HEK293 (cell line): ENCODE measurements around the gene KLHL8.

ENCODE experiments used
- CTCF ChIA-PET: fragments of 350-600 bp; formaldehyde crosslinking; extraction: SDS; loops from one replicate; lab custom pipeline; 2021; ENCODE audit warnings: antibody characterized with exemption; lab: Yijun Ruan, JAX
- POLR2A ChIA-PET: fragments of 300-600 bp; formaldehyde crosslinking; extraction: SDS; loops from one replicate; lab custom pipeline; 2020; ENCODE audit warnings: antibody characterized with exemption, inconsistent platforms; lab: Yijun Ruan, JAX
- H3K27ac ChIP-seq: fragments of 200-500 bp; sonication (Bioruptor generic); 2 replicates; pipeline ENCODE4 v1.5.1; 2014; ENCODE audit warnings: low read depth, low read length, control low read depth, inconsistent platforms; ENCODE audit errors: extremely low read depth
- H3K36me3 ChIP-seq, 2 experiments: fragments of 200-500 bp in 1 of 2; sonication (Bioruptor generic) in 1 of 2; 1 replicate in 1 of 2; 2 replicates in 1 of 2; pipeline ENCODE4 v1.5.1; 2014 to 2017; ENCODE audit warnings: inconsistent platforms in 2 of 2, low read length in 2 of 2; ENCODE audit not compliant: control insufficient read depth in 2 of 2, insufficient read depth in 1 of 2
- H3K4me1 ChIP-seq: fragments of 200-500 bp; sonication (Bioruptor generic); 2 replicates; pipeline ENCODE4 v1.5.1; 2014; ENCODE audit warnings: mild to moderate bottlenecking, low read length, inconsistent platforms; ENCODE audit not compliant: control insufficient read depth, insufficient read depth
- H3K4me3 ChIP-seq: 2 replicates; pipeline ENCODE4 v1.5.1; 2011; ENCODE audit warnings: low read depth, mild to moderate bottlenecking, control low read depth, low read length, moderate library complexity
- H3K9me3 ChIP-seq: fragments of 200-500 bp; sonication (Bioruptor generic); 2 replicates; pipeline ENCODE4 v1.5.1; 2014; ENCODE audit warnings: low read depth, low read length, inconsistent platforms; ENCODE audit not compliant: control insufficient read depth, insufficient read depth
- BCL11A ChIP-seq: fragments of 450-650 bp; formaldehyde crosslinking; IDR thresholded peaks from 2 replicates; pipeline ENCODE4 v1.5.1; 2016; ENCODE audit warnings: low read depth, missing biosample characterization, missing genetic modification characterization
- KLF16 ChIP-seq: fragments of 450-650 bp; formaldehyde crosslinking; IDR thresholded peaks from 2 replicates; pipeline ENCODE4 v1.5.1; 2017; ENCODE audit warnings: missing biosample characterization, missing genetic modification characterization
- KLF7 ChIP-seq: fragments of 450-650 bp; formaldehyde crosslinking; IDR thresholded peaks from 2 replicates; pipeline ENCODE4 v1.5.1; 2016; ENCODE audit warnings: missing biosample characterization, missing genetic modification characterization, borderline replicate concordance
- PRDM6 ChIP-seq: fragments of 450-650 bp; formaldehyde crosslinking; IDR thresholded peaks from 2 replicates; pipeline ENCODE4 v1.5.1; 2017; ENCODE audit warnings: missing biosample characterization, missing genetic modification characterization
- REST ChIP-seq: fragments of 450-650 bp; formaldehyde crosslinking; IDR thresholded peaks from 2 replicates; pipeline ENCODE4 v1.5.1; 2016; ENCODE audit warnings: missing biosample characterization, missing genetic modification characterization
- ZBTB17 ChIP-seq: fragments of 450-650 bp; formaldehyde crosslinking; IDR thresholded peaks from 2 replicates; pipeline ENCODE4 v1.5.1; 2016; ENCODE audit warnings: missing biosample characterization, missing genetic modification characterization
- ZNF146 ChIP-seq: fragments of 450-650 bp; formaldehyde crosslinking; IDR thresholded peaks from 2 replicates; pipeline ENCODE4 v1.5.1; 2016; ENCODE audit warnings: missing biosample characterization, missing genetic modification characterization
- ZNF202 ChIP-seq: fragments of 450-650 bp; formaldehyde crosslinking; IDR thresholded peaks from 2 replicates; pipeline ENCODE4 v1.5.1; 2016; ENCODE audit warnings: missing biosample characterization, missing genetic modification characterization, borderline replicate concordance
- ZNF292 ChIP-seq: fragments of 450-650 bp; formaldehyde crosslinking; IDR thresholded peaks from 2 replicates; pipeline ENCODE4 v1.5.1; 2016; ENCODE audit warnings: low read depth, missing biosample characterization, missing genetic modification characterization, borderline replicate concordance
- ZNF391 ChIP-seq: fragments of 450-650 bp; formaldehyde crosslinking; IDR thresholded peaks from 2 replicates; pipeline ENCODE4 v1.5.1; 2016; ENCODE audit warnings: low read depth, missing biosample characterization, missing genetic modification characterization, borderline replicate concordance
- ZNF404 ChIP-seq: fragments of 450-650 bp; formaldehyde crosslinking; IDR thresholded peaks from 2 replicates; pipeline ENCODE4 v1.5.1; 2017; ENCODE audit warnings: missing biosample characterization, missing genetic modification characterization
- ZNF600 ChIP-seq: fragments of 450-650 bp; formaldehyde crosslinking; IDR thresholded peaks from 2 replicates; pipeline ENCODE4 v1.5.1; 2016; ENCODE audit warnings: missing biosample characterization, missing genetic modification characterization
- ZNF623 ChIP-seq: fragments of 450-650 bp; formaldehyde crosslinking; IDR thresholded peaks from 2 replicates; pipeline ENCODE4 v1.5.1; 2016; ENCODE audit warnings: missing biosample characterization, missing genetic modification characterization
- ZNF670 ChIP-seq: fragments of 450-650 bp; formaldehyde crosslinking; IDR thresholded peaks from 2 replicates; pipeline ENCODE4 v1.5.1; 2016; ENCODE audit warnings: missing biosample characterization, missing genetic modification characterization, low read depth
- ZNF776 ChIP-seq: fragments of 450-650 bp; formaldehyde crosslinking; IDR thresholded peaks from 2 replicates; pipeline ENCODE4 v1.5.0; 2017; ENCODE audit warnings: missing biosample characterization, missing genetic modification characterization, borderline replicate concordance
- ZNF777 ChIP-seq: fragments of 450-650 bp; formaldehyde crosslinking; IDR thresholded peaks from 2 replicates; pipeline ENCODE4 v1.5.1; 2017; ENCODE audit warnings: missing biosample characterization, missing genetic modification characterization, borderline replicate concordance
- ZNF792 ChIP-seq: fragments of 450-650 bp; formaldehyde crosslinking; IDR thresholded peaks from 2 replicates; pipeline ENCODE4 v1.5.1; 2016; ENCODE audit warnings: missing biosample characterization, missing genetic modification characterization
- TF ChIP-seq, protein P1 (sequence below): fragments of 450-650 bp; formaldehyde crosslinking; IDR thresholded peaks from 2 replicates; pipeline ENCODE4 v1.5.1; 2016; ENCODE audit warnings: missing biosample characterization, missing genetic modification characterization

The KLHL8 gene

DNA sequence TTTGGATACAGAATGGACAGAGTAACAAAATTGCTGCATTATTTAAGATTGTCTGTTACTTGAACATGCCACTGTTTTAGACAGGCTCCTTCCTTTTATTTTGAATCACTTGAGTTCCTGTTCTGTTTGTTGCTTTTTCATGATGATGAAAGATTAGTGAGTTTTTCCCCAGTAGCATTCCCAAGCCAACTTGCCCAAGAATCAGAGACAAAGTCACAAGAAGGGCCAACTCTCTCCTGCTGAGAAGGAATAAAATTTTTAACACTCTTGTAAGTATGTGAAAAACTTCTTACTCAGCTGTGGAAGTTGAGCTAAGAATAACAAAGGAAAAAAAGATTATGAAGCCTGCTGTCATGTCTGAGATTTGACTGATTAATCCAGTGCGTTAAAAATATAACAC is 104.2 kb downstream of the KLHL8 start (continued):
- TF ChIP-seq KLF16 (tag by site-specific recombination) (no peak), ZNF146 (tag by site-specific recombination) (no peak), REST (no peak), ZNF792 (tag by site-specific recombination) (no peak), ZNF600 (no peak), KLF7 (tag by site-specific recombination) (no peak), ZNF776 (tag by site-specific recombination) (no peak), ZNF391 (tag by site-specific recombination) (no peak)

GRCh38 chr4:87114245-87115062 is 106.0 kb downstream of the KLHL8 start:
- POLR2A ChIA-PET, result no interaction called here
- CTCF ChIA-PET, result interaction anchor here (0.8 to 1.1 kb wide), 2 partner anchors 21 to 192 kb away, joined by 3 read pairs; no protein-coding TSS in a partner anchor
- Histone ChIP-seq H3K36me3 (peaks cover 0 to 51% of the 10 kb centered on the region in 2 experiments; a peak in 1 of 3 replicates), H3K4me1 (no peaks in the 10 kb centered on the region), H3K9me3 (no peaks in the 10 kb centered on the region), H3K27ac (no peak overlapping the region), H3K4me3 (no peak overlapping the region)
- TF ChIP-seq ZNF202 (tag by site-specific recombination), result no peak
- TF ChIP-seq, protein P1, sequence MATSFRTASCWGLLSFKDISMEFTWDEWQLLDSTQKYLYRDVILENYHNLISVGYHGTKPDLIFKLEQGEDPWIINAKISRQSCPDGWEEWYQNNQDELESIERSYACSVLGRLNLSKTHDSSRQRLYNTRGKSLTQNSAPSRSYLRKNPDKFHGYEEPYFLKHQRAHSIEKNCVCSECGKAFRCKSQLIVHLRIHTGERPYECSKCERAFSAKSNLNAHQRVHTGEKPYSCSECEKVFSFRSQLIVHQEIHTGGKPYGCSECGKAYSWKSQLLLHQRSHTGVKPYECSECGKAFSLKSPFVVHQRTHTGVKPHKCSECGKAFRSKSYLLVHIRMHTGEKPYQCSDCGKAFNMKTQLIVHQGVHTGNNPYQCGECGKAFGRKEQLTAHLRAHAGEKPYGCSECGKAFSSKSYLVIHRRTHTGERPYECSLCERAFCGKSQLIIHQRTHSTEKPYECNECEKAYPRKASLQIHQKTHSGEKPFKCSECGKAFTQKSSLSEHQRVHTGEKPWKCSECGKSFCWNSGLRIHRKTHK (tag by site-specific recombination), result no peak
- no peak for TF ChIP-seq ZNF670 (tag by site-specific recombination)
- TF ChIP-seq REST, result no peak
- TF ChIP-seq BCL11A (tag by site-specific recombination), result no peak
- no peak for TF ChIP-seq ZNF777 (tag by site-specific recombination)
- TF ChIP-seq ZNF623 (tag by site-specific recombination), result no peak
- TF ChIP-seq ZBTB17 (tag by site-specific recombination), result no peak
- no peak for TF ChIP-seq ZNF292 (tag by site-specific recombination)
- TF ChIP-seq ZNF404 (tag by site-specific recombination), result no peak
- TF ChIP-seq KLF7 (tag by site-specific recombination), result no peak
- no peak for TF ChIP-seq PRDM6 (tag by site-specific recombination)
